ENCODE results near the gene TUT4.

DNA sequence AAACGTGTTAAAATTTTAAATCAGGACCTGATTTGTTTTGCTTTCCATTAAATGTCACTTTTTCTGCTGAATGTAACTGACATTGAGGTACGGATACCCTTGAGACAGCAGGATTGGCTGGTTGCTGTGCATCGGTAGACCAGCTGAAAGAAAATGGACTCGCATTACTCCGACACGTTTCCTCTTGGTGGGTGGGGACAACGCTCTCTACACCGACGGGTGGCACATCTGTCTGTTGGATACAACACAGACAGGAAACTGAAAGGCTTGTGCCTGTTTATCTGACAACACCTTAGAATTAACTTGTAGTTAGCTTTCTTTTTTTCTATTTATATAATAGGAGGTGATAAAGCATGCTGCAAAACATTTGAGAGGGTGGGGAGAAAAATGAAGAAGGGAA, 129.1 kb downstream of the TUT4 start:
- TF ChIP-seq CTCF (IDR thresholded peaks at IDR 0.05; ENCODE audit: insufficient read depth, low read length, poor library complexity, severe bottlenecking) (no peak), EZH2phosphoT487 (conservative IDR thresholded peaks at IDR 0.05; ENCODE audit: low read length) (no peak)

All from SU-DHL-6 (cell line).